ENCODE measurements around the gene ARHGEF40.

DNA sequence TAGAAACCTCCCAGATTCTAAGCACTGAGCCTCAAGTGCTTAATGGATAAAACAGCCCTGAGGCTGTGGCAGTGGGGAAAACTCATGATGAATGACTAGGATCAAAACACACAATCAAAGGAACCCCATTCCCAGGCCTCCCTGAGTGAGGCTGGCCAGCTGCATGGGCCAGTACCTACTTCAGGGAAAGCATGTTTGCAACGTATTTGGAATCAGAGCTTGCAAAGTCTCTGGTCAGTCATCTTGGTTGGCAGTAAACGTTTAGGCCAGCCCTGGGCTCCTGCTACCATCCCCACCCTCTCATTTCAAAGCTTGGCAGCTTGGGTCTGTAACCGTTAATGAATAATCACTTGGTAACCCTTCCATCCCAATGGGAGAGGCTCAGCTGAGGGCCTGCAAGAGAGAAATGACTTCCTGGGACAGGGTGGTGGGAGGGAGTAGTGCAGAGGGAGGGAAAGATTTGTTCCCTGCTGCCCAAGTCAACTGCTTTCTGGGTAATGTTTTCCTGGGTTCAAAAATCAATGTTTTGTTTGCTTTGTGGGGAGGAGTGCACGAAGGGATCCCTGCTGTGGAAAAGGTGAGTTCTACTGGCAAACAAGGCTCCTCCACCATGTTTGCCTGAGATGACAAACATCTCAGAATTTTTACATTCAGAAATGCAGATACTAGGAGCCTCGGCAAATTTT lies 14.5 kb upstream of the ARHGEF40 start:
- TF ChIP-seq, protein P1, sequence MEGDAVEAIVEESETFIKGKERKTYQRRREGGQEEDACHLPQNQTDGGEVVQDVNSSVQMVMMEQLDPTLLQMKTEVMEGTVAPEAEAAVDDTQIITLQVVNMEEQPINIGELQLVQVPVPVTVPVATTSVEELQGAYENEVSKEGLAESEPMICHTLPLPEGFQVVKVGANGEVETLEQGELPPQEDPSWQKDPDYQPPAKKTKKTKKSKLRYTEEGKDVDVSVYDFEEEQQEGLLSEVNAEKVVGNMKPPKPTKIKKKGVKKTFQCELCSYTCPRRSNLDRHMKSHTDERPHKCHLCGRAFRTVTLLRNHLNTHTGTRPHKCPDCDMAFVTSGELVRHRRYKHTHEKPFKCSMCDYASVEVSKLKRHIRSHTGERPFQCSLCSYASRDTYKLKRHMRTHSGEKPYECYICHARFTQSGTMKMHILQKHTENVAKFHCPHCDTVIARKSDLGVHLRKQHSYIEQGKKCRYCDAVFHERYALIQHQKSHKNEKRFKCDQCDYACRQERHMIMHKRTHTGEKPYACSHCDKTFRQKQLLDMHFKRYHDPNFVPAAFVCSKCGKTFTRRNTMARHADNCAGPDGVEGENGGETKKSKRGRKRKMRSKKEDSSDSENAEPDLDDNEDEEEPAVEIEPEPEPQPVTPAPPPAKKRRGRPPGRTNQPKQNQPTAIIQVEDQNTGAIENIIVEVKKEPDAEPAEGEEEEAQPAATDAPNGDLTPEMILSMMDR (conservative IDR thresholded peaks at IDR 0.05), result no peak
- TF ChIP-seq ZFX (IDR thresholded peaks at IDR 0.05), result no peak
